Thyroid gland (tissue), 4 donors: ENCODE results near the gene ZNF654. TPM values are rescaled to one million over a fixed set of nuclear protein-coding genes. Genes with fewer than 3 reads are reported as not detected.

Experiments
- DNase-seq, 2 donors: peaks; one replicate each; pipeline ENCODE4 v3.0.0-alpha.2; 2019
- H3K27ac ChIP-seq, 3 donors: fragments of 200-600 bp; sonication (generic); 1 replicate in 2 of 3; 2 replicates in 1 of 3; pipeline ENCODE4 v1.5.1; 2016 to 2019; ENCODE audit warnings: mild to moderate bottlenecking in 1 of 3, moderate library complexity in 1 of 3
- H3K27me3 ChIP-seq: fragments of 200-600 bp; sonication (generic); one replicate; pipeline ENCODE4 v1.5.1; 2019
- H3K36me3 ChIP-seq, 2 donors: fragments of 200-600 bp; sonication (generic); one replicate each; pipeline ENCODE4 v1.5.1; 2016 to 2019
- H3K4me1 ChIP-seq, 2 donors: fragments of 200-600 bp; sonication (generic); one replicate each; pipeline ENCODE4 v1.5.1; 2017 to 2019
- H3K4me3 ChIP-seq, 3 donors: fragments of 200-600 bp; sonication (generic); replicated peaks in 1 of 3; 1 replicate in 2 of 3; 2 replicates in 1 of 3; pipeline ENCODE4 v1.5.1; 2016; ENCODE audit warnings: mild to moderate bottlenecking in 1 of 3
- H3K9me3 ChIP-seq: fragments of 200-600 bp; sonication (generic); one replicate; pipeline ENCODE4 v1.5.1; 2017
- CTCF ChIP-seq, 6 experiments: fragments of 200-600 bp in 3 of 6; fragments of 450-650 bp in 3 of 6; sonication (generic) in 3 of 6; IDR thresholded peaks; one replicate each; pipeline ENCODE4 v1.5.1; 2016 to 2019; ENCODE audit warnings: antibody characterized with exemption in 6 of 6, mild to moderate bottlenecking in 2 of 6, inconsistent platforms in 1 of 6, moderate library complexity in 1 of 6
- POLR2A ChIP-seq, 2 donors: fragments of 450-650 bp; IDR thresholded peaks; one replicate each; pipeline ENCODE4 v1.6.1; 2017; ENCODE audit warnings: antibody characterized with exemption in 2 of 2, mild to moderate bottlenecking in 2 of 2, moderate library complexity in 1 of 2
- WGBS, 2 donors: methylation state at CpG; one replicate each; pipeline ENCODE4 v1.1.5; 2017; 5-methylcytosine and 5-hydroxymethylcytosine counted together
- intact Hi-C: fragments of 100-400 bp; cut with DNase I; formaldehyde crosslinking; loops from one replicate; pipeline ENCODE4 v1.15.1; 2023
- total RNA-seq, 4 donors: library from RNA; depleted of rRNA; stranded (reverse); fragments of >200 nt; gene quantifications; one replicate each; pipeline ENCODE4 v1.2.3, GENCODE V29; 2016

Gene ZNF654
- total RNA-seq, 4 donors from 2014 or later = 14.0 to 28.8 (median 15.7) TPM

GRCh38 chr3:88034491-88035275 lies 24.4 kb upstream of the ZNF654 start:
- DNase-seq = no peak
- no peaks in the 10 kb centered on the region for H3K27me3 ChIP-seq
- no peaks in the 10 kb centered on the region for H3K9me3 ChIP-seq
- H3K36me3 ChIP-seq = no peaks in the 10 kb centered on the region
- WGBS, 2 donors = 84 to 88% methylated on average over 8 of the region's 8 CpGs
- TF ChIP-seq CTCF (IDR thresholded peaks at IDR 0.05) (no peak), POLR2A (IDR thresholded peaks at IDR 0.05) (no peak)
- intact Hi-C loops = no loop called here
- H3K4me3 ChIP-seq = no peak overlapping the region
- no peak overlapping the region for H3K27ac ChIP-seq
- peaks cover 0 to 3% of the 10 kb centered on the region in 2 donors for H3K4me1 ChIP-seq

GRCh38 chr3:88036221-88036620 lies 22.8 kb upstream of the ZNF654 start:
- no peak for TF ChIP-seq POLR2A (IDR thresholded peaks at IDR 0.05)
- TF ChIP-seq CTCF (IDR thresholded peaks at IDR 0.05) = no peak
- Histone ChIP-seq H3K36me3 (no peaks in the 10 kb centered on the region), H3K4me1 (peaks cover 0 to 3% of the 10 kb centered on the region in 2 donors), H3K4me3 (no peak overlapping the region), H3K27ac (no peak overlapping the region), H3K9me3 (no peaks in the 10 kb centered on the region), H3K27me3 (no peaks in the 10 kb centered on the region)
- no peak for DNase-seq
- WGBS, 2 donors = 84 to 85% methylated on average over 5 of the region's 5 CpGs
- intact Hi-C loops = no loop called here

DNA sequence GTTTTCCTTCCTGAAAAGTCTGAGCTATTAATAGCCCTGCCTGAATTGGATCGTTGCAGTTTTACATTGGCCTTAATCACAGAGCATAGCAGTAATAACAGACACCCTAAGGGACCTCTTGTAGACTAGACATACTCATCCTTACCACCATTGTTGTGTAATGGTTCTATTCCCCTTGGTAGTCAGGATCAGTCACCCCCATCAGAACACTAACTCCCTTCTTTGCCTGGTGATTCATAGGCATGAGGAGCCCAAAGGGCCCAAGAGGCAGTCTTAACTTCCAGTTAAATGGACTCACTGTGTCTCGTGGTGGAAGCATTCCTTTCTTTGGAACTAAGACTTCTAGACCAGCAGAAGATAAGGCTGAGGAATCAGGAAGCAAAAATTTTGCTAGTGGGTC lies 20.5 kb upstream of the ZNF654 start:
- Histone ChIP-seq H3K36me3 (no peaks in the 10 kb centered on the region), H3K9me3 (no peaks in the 10 kb centered on the region), H3K4me3 (no peak overlapping the region), H3K4me1 (no peaks in the 10 kb centered on the region), H3K27me3 (no peaks in the 10 kb centered on the region), H3K27ac (no peak overlapping the region)
- intact Hi-C loops = no loop called here
- 40 to 41% methylated on average over 2 of the region's 2 CpGs for WGBS, 2 donors
- TF ChIP-seq CTCF (IDR thresholded peaks at IDR 0.05) (no peak), POLR2A (IDR thresholded peaks at IDR 0.05) (no peak)
- no peak for DNase-seq

DNA sequence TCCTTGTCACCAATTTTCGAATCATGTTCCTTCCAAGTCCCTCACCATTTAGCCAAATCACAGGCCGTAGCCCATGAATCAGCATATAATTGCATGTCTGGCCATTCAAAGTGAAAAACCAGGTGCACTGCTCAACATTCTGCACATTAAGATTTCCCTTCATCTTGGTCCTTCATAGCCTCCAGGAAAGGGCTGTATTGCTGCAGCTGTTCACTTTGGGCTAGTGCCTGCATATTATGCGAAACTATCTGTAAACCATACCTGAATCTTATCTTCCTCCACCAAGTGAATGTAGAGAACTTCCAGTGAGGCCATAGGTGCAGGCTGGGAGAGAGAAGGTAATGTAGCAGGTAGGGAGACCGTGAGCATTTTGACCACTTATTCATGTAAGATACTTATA lies 18.5 kb upstream of the ZNF654 start:
- no peak for TF ChIP-seq CTCF (IDR thresholded peaks at IDR 0.05)
- TF ChIP-seq POLR2A (IDR thresholded peaks at IDR 0.05) = no peak
- 93 to 96% methylated on average over 4 of the region's 4 CpGs for WGBS, 2 donors
- no peak overlapping the region for H3K4me3 ChIP-seq
- H3K27ac ChIP-seq = no peak overlapping the region
- intact Hi-C loops = no loop called here
- H3K9me3 ChIP-seq = no peaks in the 10 kb centered on the region
- H3K27me3 ChIP-seq = no peaks in the 10 kb centered on the region
- H3K4me1 ChIP-seq = no peaks in the 10 kb centered on the region
- no peaks in the 10 kb centered on the region for H3K36me3 ChIP-seq
- DNase-seq = no peak

DNA sequence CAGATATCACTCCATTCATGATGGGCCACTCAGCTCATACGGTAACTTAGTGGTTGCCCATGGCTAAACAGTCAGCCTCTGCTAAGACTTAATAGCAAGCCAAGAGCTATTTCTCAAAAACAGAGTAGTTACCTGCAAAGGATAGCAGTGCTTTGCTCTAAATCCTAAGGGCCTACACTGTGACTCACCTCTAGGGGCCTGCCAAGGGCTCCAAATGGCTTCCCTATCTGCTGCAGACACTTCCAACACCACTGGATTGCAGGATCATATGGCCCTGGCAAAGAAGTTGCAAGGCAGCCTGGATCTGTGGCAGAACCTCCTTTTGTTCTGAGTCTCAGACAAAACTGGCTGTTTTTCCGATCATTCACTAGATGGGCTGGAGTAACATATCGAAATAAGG lies 18.1 kb upstream of the ZNF654 start:
- intact Hi-C loops = no loop called here
- 93 to 97% methylated on average over 3 of the region's 3 CpGs for WGBS, 2 donors

More for the DNA sequence above, 18.1 kb upstream of the ZNF654 start:
- Histone ChIP-seq H3K4me3 (no peak overlapping the region), H3K4me1 (no peaks in the 10 kb centered on the region), H3K36me3 (no peaks in the 10 kb centered on the region), H3K9me3 (no peaks in the 10 kb centered on the region), H3K27me3 (no peaks in the 10 kb centered on the region), H3K27ac (no peak overlapping the region)
- no peak for TF ChIP-seq POLR2A (IDR thresholded peaks at IDR 0.05)
- no peak for DNase-seq
